Type B pancreatic cell (in vitro differentiated cells): Measurements from ENCODE around the gene LIPT2. TPM values are rescaled to one million over a fixed set of nuclear protein-coding genes. Genes with fewer than 3 reads are reported as not detected.
A peak's percentile ranks its signal among the peaks of the same experiment; 100 is the strongest.
"Not testable (repeated sequence)": the region's sequence is repeated elsewhere in the genome, so short reads cannot be mapped to it uniquely, and the experiment has no call there.

ENCODE experiments used
- DNase-seq: peaks from one replicate; pipeline ENCODE4 v3.0.0; 2021; ENCODE audit warnings: mixed read lengths; ENCODE audit not compliant: unreplicated experiment; ENCODE audit errors: extremely low spot score
- H3K27ac Mint-ChIP-seq: 2 replicates; pipeline ENCODE4 v1.8.0; 2021; ENCODE audit warnings: mild to moderate bottlenecking, mixed read lengths
- H3K27me3 Mint-ChIP-seq: 2 replicates; pipeline ENCODE4 v1.8.0; 2021; ENCODE audit warnings: mixed read lengths
- H3K36me3 Mint-ChIP-seq: 2 replicates; pipeline ENCODE4 v1.8.0; 2021; ENCODE audit warnings: mixed read lengths
- H3K4me1 Mint-ChIP-seq: one replicate; pipeline ENCODE4 v1.8.0; 2021; ENCODE audit warnings: mixed read lengths; ENCODE audit not compliant: unreplicated experiment
- H3K4me3 Mint-ChIP-seq: 2 replicates; pipeline ENCODE4 v1.8.0; 2021; ENCODE audit warnings: mild to moderate bottlenecking, mixed read lengths
- H3K9me3 Mint-ChIP-seq: 2 replicates; pipeline ENCODE4 v1.8.0; 2021; ENCODE audit warnings: mixed read lengths
- CTCF ChIP-seq: fragments of 200-600 bp; sonication (generic); conservative IDR thresholded peaks from 2 replicates; pipeline ENCODE4 v1.5.0; 2021; ENCODE audit warnings: antibody characterized with exemption, mild to moderate bottlenecking
- long read RNA-seq: library from polyadenylated mRNA; unstranded; transcript quantifications from one replicate; pipeline ENCODE4 v2.0.0, GENCODE V29; 2020
- total RNA-seq: library from RNA; stranded (reverse); gene quantifications from 2 replicates; pipeline ENCODE4 v1.2.1, GENCODE V29; 2021; ENCODE audit warnings: low replicate concordance

The LIPT2 gene
- 5.5 and 5.6 TPM in 2 replicates for total RNA-seq
- long read RNA-seq, partial matches to known transcripts: 0 of 1 reads
- long read RNA-seq, other reads (novel, unspliced or antisense): 0 of 1 reads

GRCh38 chr11:74492974-74493790 lies at the start of gene LIPT2:
LIPT2 (minus strand) TSS chr11:74493724; CDS start chr11:74493703, 21 bp downstream.
- no peak for TF ChIP-seq CTCF
- H3K4me3 Mint-ChIP-seq: peak within 1 kb of the TSS; percentile 86
- DNase-seq: peak; percentile 97
- peak within 1 kb of the TSS; percentile 89 for H3K27ac Mint-ChIP-seq
- peaks cover 14% of the 10 kb centered on the region for H3K9me3 Mint-ChIP-seq
- no peaks in the 10 kb centered on the region for H3K27me3 Mint-ChIP-seq
- H3K4me1 Mint-ChIP-seq: peaks cover 20% of the 10 kb centered on the region
- peaks cover 20% of the 10 kb centered on the region for H3K36me3 Mint-ChIP-seq

- peaks cover 16% of the 10 kb centered on the region for H3K4me1 Mint-ChIP-seq
- TF ChIP-seq CTCF: no peak
- no peak overlapping the region for H3K4me3 Mint-ChIP-seq
- H3K9me3 Mint-ChIP-seq: peaks cover 11% of the 10 kb centered on the region
- H3K27me3 Mint-ChIP-seq: no peaks in the 10 kb centered on the region
- peak; percentile 63 for DNase-seq
- H3K36me3 Mint-ChIP-seq: no peaks in the 10 kb centered on the region
- H3K27ac Mint-ChIP-seq: no peak overlapping the region
These were observed 47.9 kb upstream of the LIPT2 start for GRCh38 chr11:74541466-74541865.

GRCh38 chr11:74540270-74540669 lies 46.7 kb upstream of the LIPT2 start:
- H3K4me1 Mint-ChIP-seq: peaks cover 16% of the 10 kb centered on the region
- peaks cover 11% of the 10 kb centered on the region for H3K9me3 Mint-ChIP-seq
- no peak overlapping the region for H3K27ac Mint-ChIP-seq
- H3K27me3 Mint-ChIP-seq: no peaks in the 10 kb centered on the region
- peak; percentile 31 for DNase-seq
- TF ChIP-seq CTCF: no peak
- H3K4me3 Mint-ChIP-seq: no peak overlapping the region
- H3K36me3 Mint-ChIP-seq: no peaks in the 10 kb centered on the region

GRCh38 chr11:74538680-74539079 lies 45.2 kb upstream of the LIPT2 start:
- DNase-seq: no peak
- Mint-ChIP-seq H3K9me3 (peaks cover 11% of the 10 kb centered on the region), H3K36me3 (no peaks in the 10 kb centered on the region), H3K4me1 (peaks cover 16% of the 10 kb centered on the region), H3K4me3 (no peak overlapping the region), H3K27ac (no peak overlapping the region), H3K27me3 (no peaks in the 10 kb centered on the region)
- TF ChIP-seq CTCF: no peak

GRCh38 chr11:74535371-74536160 lies 42.0 kb upstream of the LIPT2 start:
- H3K27me3 Mint-ChIP-seq: no peaks in the 10 kb centered on the region
- peaks cover 7% of the 10 kb centered on the region for H3K9me3 Mint-ChIP-seq
- no peaks in the 10 kb centered on the region for H3K36me3 Mint-ChIP-seq
- peak; percentile 29 for DNase-seq
- peak overlapping the region; percentile 68 for H3K27ac Mint-ChIP-seq
- no peak for TF ChIP-seq CTCF
- peaks cover 27% of the 10 kb centered on the region for H3K4me1 Mint-ChIP-seq
- no peak overlapping the region for H3K4me3 Mint-ChIP-seq

GRCh38 chr11:74534946-74535275 lies 41.4 kb upstream of the LIPT2 start:
- peak overlapping the region; percentile 68 for H3K27ac Mint-ChIP-seq

More at GRCh38 chr11:74534946-74535275, 41.4 kb upstream of the LIPT2 start:
- not testable (repeated sequence) for H3K27me3 Mint-ChIP-seq, H3K9me3 Mint-ChIP-seq, H3K36me3 Mint-ChIP-seq
- Mint-ChIP-seq H3K4me3 (peak overlapping the region; percentile 56), H3K4me1 (peaks cover 27% of the 10 kb centered on the region)
- peak; percentile 31 for DNase-seq
